Stimulated activated CD4-positive, alpha-beta T cell treated with anti-CD3 and anti-CD28 coated beads, Interleukin-12 subunit alpha, Interleukin-12 subunit beta, amount 100 ng/mL, for 24 hours (primary cell): Measurements from ENCODE around the gene TMEM164.
"Not testable (repeated sequence)": the region's sequence is repeated elsewhere in the genome, so short reads cannot be mapped to it uniquely, and the experiment has no call there.

Experiments
- DNase-seq, 2 experiments: peaks; one replicate each; pipeline ENCODE4 v3.0.0-alpha.2; 2020; ENCODE audit warnings: low read depth in 2 of 2

The TMEM164 gene

DNA sequence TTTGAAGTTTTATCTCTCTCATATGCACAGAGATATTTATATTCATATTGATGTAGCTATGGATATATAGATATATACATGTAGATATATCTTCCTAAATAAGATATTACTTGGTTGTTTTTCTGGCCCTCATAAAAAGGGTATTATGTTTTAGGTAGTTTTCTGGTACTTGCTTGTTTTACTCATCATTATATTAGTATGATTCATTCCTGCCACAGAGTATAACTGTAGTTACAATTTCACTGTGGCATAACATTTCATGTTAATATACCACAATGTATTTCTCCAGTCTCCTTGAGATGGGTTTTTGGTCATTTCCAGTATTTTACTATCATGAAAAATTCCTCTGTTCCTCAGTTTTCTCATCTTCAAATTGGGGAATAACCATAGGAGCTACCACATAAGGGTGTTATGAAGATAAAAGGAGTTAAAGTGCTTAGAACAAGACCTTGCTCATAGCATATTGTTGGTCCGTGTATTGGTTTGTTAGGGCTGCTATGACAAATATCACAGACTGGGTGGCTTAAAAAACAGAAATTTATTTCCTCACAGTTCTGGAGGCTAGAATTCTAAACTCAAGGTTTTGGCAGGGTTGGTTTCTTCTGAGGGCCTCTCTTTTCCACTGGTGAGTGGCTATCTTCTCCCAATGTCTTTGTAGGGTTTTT, 129.7 kb downstream of the TMEM164 start:
- DNase-seq = no peak

DNA sequence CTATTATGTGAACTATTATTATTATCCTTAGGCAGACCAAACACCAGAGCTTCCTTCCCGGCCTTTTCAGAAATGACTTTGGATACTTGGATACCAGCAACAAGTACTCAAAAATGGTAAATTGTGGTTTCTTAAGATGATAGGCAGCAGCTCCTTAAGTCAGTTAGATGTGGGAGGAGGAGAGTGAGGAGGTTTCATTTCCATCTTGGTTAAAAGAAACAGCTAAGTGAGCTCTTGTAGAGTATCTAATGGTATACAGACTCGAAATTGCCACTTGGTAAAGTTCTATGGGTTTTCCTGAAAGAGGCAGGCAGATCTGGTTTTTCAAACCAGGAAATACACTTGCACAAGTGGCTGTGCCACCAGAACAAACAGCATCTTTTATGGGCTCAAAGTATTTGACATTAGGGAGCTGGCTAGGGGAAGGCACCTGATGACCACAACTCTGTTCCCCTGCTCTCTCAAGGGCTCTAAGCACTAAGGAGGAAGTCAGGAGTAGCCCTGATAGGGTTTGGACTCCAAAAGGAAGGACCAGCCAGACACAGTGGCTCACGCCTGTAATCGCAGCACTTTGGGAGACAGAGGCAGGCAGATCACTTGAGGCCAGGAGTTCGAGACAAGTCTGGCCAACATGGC, 130.9 kb downstream of the TMEM164 start:
- DNase-seq = no peak

GRCh38 chrX:110135618-110136017, 132.7 kb downstream of the TMEM164 start:
- DNase-seq = no peak

DNA sequence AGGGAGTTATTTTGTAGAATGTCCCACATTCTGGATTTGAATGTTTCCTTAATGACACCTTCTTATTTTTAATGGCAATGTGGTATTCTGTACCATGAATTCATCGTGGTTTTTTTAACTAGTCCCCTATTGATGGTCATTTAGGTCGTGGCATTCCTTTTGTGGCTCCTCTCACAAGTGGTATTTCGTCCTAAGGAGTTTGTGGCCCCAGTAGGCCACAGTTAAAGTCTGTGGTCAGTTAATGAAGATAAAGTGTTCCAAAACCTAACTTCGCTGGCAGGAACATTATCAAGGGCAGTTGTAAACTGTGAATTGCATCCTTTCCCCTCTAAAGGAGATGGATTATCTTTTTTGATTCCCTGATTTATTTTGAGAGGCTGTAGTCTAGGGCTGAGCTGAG, 133.2 kb downstream of the TMEM164 start:
- DNase-seq = no peak

DNA sequence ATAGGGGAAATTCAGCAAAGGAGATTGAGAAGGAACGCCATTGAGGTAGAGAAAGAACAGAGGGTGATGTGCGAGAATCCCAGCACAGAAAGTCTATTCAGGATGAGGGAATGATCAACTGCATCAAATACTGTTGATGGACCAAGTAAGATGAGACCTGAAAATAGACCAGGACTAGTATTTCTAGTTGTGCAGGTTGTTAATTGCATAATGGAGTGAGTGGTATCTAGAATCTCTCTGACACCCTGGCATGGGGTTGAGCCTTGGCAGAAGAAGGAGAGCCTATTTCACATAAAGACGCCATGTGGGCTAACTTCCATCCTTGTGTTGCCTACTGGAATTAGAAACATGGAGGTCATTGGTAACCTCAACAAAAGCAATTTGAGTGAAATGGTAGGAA, 135.6 kb downstream of the TMEM164 start:
- DNase-seq = no peak

DNA sequence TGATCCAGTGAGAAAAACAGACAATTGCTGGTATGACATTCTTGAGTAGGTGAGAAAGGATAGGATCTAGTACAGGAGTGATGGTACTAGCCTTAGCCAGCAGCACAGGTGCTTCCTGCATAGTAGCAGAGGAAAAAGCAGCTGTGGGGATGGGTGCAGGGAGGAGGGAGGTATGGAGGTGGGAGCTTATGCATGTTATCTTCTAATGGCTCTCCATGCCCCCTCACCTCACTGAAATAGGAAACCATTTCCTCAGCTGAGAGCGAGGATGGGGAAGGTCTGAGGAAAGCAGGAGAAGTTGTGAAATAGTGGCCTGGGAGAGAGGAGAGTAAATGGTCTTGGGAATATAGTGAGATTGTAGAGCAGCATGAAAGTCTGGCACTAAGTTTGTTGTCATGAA, 136.3 kb downstream of the TMEM164 start:
- DNase-seq = no peak

GRCh38 chrX:110142096-110142495, 139.2 kb downstream of the TMEM164 start:
- DNase-seq = no peak

DNA sequence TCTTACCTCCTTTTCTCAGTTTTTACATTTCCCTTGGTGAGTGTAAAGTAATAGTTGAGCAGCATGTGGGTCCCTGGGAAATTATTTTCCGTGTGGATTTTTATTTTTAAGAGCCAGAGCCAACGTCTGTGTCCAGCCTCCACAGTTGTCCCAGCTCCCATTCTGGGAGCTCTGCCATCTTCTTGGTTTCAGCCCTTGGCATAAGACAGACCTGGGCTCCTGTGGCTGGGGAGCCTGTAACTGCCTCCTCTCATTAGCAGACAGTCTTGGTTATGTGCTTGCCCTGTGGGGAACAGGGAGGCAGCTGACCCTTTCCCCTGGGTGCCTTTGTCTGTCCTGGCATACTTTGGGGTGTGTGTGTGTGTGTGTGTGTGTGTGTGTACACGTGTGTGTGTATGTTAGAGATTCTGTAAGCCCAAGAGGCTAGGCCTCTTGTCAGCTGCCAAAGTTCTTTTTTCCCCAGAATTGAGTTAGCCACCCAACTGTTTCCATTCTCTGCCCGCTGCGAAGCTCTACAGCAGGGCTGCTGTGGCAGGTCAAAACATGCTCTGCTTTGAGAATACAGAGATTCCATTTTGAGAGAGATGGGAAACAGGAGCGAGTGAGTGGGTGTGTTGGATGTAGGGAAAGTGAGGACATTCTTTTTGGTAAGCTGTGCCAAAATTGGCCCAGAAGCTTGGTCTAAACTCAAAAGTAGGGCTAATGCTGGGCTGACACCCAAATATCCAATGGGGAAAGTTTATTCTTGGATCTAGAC, 140.7 kb downstream of the TMEM164 start:
- DNase-seq = no peak

DNA sequence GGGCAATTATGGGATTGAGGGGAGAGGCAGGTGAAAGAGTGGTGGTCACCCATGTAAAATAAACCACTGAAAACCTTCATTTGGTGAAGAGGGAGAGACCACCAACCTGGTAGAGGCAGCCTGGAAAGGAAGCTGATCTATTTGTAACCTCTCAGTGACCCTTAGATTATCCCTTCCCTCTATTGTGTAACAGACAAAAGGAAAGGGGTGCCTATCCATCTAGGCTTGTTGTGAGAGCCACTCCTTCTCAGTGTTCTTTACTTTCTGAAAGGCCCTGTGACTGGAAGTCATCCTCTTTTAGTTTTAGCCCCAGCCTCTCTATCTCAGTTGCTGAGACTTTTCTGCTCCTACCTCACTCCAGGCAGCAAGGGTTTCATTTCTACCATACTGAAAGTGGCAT, 142.4 kb downstream of the TMEM164 start:
- DNase-seq = no peak

DNA sequence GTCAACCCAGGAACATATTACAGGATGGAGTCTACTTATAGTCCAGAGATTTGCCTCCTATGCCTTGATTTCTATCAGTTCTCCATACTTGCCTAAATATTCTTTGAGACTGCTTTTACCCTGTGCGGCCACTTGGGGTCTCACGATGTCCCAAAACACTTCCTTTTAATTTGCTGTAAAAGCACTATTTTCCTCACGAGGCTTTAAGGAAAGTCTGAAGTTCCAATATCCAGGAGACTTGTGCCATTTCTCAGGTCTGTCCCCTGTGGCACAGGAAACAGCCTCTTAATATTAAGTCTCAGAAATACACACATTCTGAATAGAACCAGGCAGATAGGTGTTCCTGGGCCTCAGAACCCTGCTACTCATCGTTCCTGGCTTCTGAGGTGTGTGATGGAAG, 142.9 kb downstream of the TMEM164 start:
- DNase-seq = no peak

- peak in 1 of 2 experiments; percentile 0 for DNase-seq
These were observed 143.6 kb downstream of the TMEM164 start for GRCh38 chrX:110146521-110146920.

DNA sequence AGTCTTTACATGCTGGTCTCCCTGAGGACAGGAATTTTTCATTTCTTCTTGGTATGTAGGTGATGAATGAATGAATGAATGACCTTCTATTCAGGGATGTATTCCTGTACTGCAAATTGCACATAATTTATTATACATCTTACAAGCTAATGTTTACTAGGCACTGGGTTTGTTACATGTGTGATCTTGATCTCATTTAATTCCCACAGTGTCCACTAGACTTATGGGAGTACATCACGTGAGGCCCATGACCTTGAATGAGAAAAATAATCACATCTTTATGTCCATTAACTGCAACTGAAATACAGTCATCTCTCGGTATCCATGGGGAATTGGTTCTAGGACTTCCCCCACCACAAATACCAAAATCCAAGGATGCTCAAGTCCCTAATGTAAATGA, 150.3 kb downstream of the TMEM164 start:
- DNase-seq = no peak

DNA sequence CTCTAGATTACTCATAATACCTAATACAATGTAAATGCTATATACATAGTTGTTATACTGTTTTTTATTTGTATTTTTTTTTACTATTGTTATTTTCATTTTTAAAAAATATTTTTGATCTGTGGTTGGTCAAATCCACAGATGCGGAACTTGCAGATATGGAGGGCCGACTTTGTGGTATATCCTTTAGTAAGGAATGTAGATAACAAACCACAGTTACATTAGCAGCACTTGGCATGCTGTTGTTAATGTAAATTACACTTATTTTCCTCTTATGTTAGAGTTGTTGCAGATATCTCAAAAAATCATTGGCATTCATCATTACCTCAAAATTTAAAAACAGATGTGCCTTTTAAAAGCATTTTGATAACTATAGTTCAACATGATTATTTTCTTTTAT, 151.0 kb downstream of the TMEM164 start:
- DNase-seq = no peak

DNA sequence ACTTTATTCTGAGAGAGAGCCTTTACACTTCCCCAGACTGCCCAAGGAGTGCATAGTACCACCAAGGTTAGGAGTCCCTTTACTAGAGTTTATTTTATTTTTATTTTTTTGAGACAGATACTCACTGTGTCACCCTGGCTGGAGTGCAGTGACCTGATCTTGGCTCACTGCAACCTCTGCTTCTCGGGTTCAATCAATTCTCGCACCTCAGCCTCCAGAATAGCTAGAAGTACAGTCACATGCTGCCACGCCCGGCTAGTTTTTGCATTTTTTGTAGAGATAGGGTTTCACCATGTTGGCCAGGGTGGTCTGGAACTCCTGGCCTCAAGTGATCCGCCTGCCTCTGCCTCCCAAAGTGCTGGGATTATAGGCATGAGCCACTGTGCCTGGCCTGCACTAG, 151.4 kb downstream of the TMEM164 start:
- not testable (repeated sequence) for DNase-seq

GRCh38 chrX:110155759-110156158, 152.8 kb downstream of the TMEM164 start:
- no peak for DNase-seq

- DNase-seq = no peak
These were observed 153.3 kb downstream of the TMEM164 start for GRCh38 chrX:110156167-110156754.

- no peak for DNase-seq
These were observed 154.5 kb downstream of the TMEM164 start for GRCh38 chrX:110157444-110157843.

- DNase-seq = no peak
These were observed 156.3 kb downstream of the TMEM164 start for GRCh38 chrX:110159235-110159634.

DNA sequence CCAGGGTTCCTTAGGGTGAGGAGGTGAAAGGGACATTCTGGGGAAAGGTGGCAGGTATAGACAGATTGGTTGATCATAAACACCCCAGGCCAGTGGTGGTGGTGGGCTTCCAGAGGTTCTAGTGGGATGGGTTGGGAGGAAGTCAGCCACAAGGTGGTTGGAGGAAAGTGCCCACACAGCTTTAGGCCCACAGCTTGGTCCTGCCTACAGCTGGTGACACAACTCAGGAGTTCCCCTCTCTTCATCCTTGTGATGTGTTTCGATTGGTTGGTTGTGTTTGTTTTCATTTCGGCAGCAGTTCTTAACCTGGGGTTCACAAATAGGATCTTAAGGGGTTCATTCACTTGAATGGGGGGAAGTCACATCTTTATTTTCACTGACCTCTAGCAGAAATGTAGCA, 157.0 kb downstream of the TMEM164 start:
- DNase-seq = no peak

DNA sequence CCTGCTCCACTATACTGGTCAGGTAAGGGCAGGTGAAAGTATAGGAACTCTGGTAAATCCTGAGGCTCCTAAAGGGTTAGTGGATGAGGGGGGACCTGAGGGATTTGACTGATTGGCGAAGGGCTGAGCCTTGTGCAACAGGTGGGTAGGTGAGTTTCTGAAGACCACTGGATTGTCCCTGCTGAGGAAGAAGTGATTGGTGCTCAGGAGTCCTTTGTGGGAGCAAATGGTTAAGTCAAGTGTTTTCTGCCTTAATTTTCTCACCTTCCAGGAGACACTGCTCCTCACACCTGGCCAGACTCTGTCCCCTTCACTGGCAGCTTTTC, 158.4 kb downstream of the TMEM164 start:
- no peak for DNase-seq

DNA sequence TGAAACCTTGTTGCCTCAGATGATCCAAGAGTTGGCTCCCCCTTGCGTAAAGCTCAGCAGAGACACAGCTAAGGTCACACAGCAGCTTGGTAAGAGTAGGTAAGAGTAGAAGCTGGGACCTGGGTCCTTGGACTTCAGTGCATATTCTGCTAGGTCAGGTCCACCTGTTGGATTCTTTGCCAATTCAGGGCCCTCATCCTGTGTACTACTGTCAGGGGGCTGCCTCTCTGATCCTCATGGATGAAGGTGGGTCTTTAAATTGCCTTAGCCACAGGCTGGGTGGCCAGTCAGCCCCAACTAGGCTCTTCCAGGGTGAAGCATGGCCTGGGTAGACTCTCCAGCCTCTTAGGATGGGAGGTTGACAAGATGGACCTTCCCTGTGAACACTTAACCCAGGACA, 159.2 kb downstream of the TMEM164 start:
- DNase-seq = no peak

- DNase-seq = no peak
These were observed 160.0 kb downstream of the TMEM164 start for GRCh38 chrX:110162867-110163266.

- DNase-seq = no peak
These were observed 160.6 kb downstream of the TMEM164 start for GRCh38 chrX:110163488-110163887.
